OCI-LY3 (cell line): ENCODE data around the gene SLC6A12.

Experiments used
- CTCF ChIP-seq: fragments of 200-600, 300-600 bp; sonication (generic); IDR thresholded peaks from 2 replicates; pipeline ENCODE4 v1.5.1; 2014; ENCODE audit warnings: antibody characterized with exemption, low read length, low read depth
- EZH2phosphoT487 ChIP-seq: fragments of 200-600 bp; shearing (Covaris generic); IDR thresholded peaks from 2 replicates; pipeline ENCODE4 v1.6.1; 2018; ENCODE audit warnings: antibody characterized with exemption, mixed run types, low read depth

- no peak for TF ChIP-seq CTCF
- TF ChIP-seq EZH2phosphoT487 = no peak
Observed at GRCh38 chr12:203462-204260, 10.3 kb downstream of the SLC6A12 start.
